GM23338 (cell line): ENCODE results near the gene FARSA.

Experiments
- CREB1 ChIP-seq: fragments of 250-450 bp; sonication (Bioruptor Pico); IDR thresholded peaks from 2 replicates; pipeline ENCODE4 v1.5.0; 2020; ENCODE audit warnings: low read depth, mild to moderate bottlenecking, moderate library complexity
- CTCF ChIP-seq, 2 experiments: fragments of 200-600 bp in 1 of 2; sonication (generic) in 1 of 2; conservative IDR thresholded peaks; 2 replicates each; pipeline versions ENCODE4 v1.5.1 to v1.6.1; 2016 to 2017; ENCODE audit warnings: antibody characterized with exemption in 2 of 2, low read depth in 2 of 2, mild to moderate bottlenecking in 2 of 2, moderate library complexity in 1 of 2
- ETS1 ChIP-seq: IDR thresholded peaks from 2 replicates; pipeline ENCODE4 v1.6.1; 2016; ENCODE audit warnings: antibody characterized with exemption
- EZH2 ChIP-seq: fragments of 200-600 bp; sonication (generic); IDR thresholded peaks from one replicate; pipeline ENCODE4 v1.8.0; 2017; ENCODE audit warnings: antibody characterized with exemption, mild to moderate bottlenecking, low read depth; ENCODE audit not compliant: unreplicated experiment
- EZH2phosphoT487 ChIP-seq: fragments of 200-600 bp; sonication (generic); IDR thresholded peaks from one replicate; pipeline ENCODE4 v1.8.1; 2018; ENCODE audit warnings: antibody characterized with exemption; ENCODE audit not compliant: unreplicated experiment
- POLR2AphosphoS5 ChIP-seq: IDR thresholded peaks from 2 replicates; pipeline ENCODE4 v1.6.1; 2016; ENCODE audit warnings: antibody characterized with exemption, low read depth
- STAT1 ChIP-seq: IDR thresholded peaks from one replicate; pipeline ENCODE4 v1.6.1; 2016; ENCODE audit warnings: antibody characterized with exemption; ENCODE audit not compliant: unreplicated experiment

GRCh38 chr19:12979974-12980373 is 46.5 kb upstream of the FARSA start:
- TF ChIP-seq CREB1 (CRISPR knock-in tag), result no peak
- TF ChIP-seq EZH2phosphoT487, result no peak
- TF ChIP-seq CTCF (conservative IDR thresholded peaks at IDR 0.05; ENCODE audit: low read depth in 2 of 2), result no peak
- TF ChIP-seq POLR2AphosphoS5, result no peak
- TF ChIP-seq EZH2, result no peak
- no peak for TF ChIP-seq ETS1
- TF ChIP-seq STAT1, result no peak
